ENCODE results near the gene UBR1.

UBR1 gene

DNA sequence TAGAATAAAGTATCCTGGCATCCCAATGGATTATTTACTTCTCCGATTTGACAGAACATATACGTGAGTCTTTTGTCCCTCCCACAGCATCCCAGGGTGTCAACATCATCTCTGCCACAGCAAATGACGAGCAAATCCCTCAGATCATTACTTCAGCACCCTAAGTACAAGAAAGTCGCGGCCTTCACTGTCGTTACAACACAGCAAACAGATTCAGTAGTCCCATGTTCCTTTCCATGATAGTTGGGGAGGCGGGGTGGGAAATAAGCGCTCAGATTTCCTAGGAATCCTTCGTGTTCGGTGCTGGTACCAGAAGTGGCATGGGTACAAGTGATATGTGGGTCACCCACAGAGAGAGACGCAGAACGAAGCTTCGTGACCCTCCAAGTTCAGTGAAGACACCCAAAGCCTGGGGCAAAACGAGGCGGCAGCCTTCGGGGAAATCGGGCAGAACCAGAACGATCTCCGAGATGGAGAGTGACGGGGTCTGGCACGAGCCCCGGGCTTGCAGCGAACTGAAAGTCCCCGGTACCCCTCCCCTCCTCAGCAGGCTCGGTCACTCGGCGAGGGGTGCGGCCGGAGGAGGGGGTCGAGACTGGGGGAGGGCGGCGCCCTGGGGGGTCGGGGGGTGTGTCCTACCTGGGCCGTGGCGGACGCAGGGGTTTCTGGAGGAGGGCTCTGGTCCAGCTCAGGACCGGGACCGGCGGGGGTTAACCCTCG is 185.9 kb downstream of the UBR1 start:
- Histone ChIP-seq H3K36me3 (replicated peaks in 1 of 2; ENCODE audit: control insufficient read depth in 2 of 2, insufficient read depth in 2 of 2, low read length in 2 of 2) (no peaks in the 10 kb centered on the region), H3K9ac (ENCODE audit: low read depth, low read length, poor library complexity) (peak overlapping the region; percentile 94), H3K4ac (ENCODE audit: low read length) (no peak overlapping the region), H3K79me1 (ENCODE audit: low read depth, low read length) (peaks cover 5% of the 10 kb centered on the region), H2AK5ac (ENCODE audit: low read depth, low read length) (no peak overlapping the region), H4K91ac (ENCODE audit: low read depth, low read length, poor library complexity) (no peak overlapping the region), H4K8ac (ENCODE audit: low read depth, low read length) (no peak overlapping the region), H2BK5ac (ENCODE audit: low read length) (no peak overlapping the region), H3K18ac (ENCODE audit: low read length) (peak overlapping the region; percentile 95), H3K27ac (replicated peaks; ENCODE audit: low read length) (peak overlapping the region; percentile 64), H3K23ac (ENCODE audit: low read depth, low read length, poor library complexity) (peak overlapping the region; percentile 70), H3K9me3 (replicated peaks in 1 of 2; ENCODE audit: control insufficient read depth in 2 of 2, insufficient read depth in 1 of 2, low read depth in 1 of 2, low read length in 2 of 2) (no peaks in the 10 kb centered on the region), H3K4me3 (ENCODE audit: low read length in 2 of 2) (peak overlapping the region; percentile 84), H3K14ac (ENCODE audit: low read length) (no peak overlapping the region), H3K4me1 (ENCODE audit: control insufficient read depth in 2 of 2, insufficient read depth in 1 of 2, low read depth in 1 of 2, low read length in 2 of 2) (peaks cover 7 to 8% of the 10 kb centered on the region in 2 donors), H2AFZ (ENCODE audit: low read length) (peak overlapping the region; percentile 92), H2BK120ac (ENCODE audit: low read depth, low read length) (no peak overlapping the region), H2BK15ac (ENCODE audit: low read length) (peak overlapping the region; percentile 84), H3K4me2 (ENCODE audit: insufficient read depth, low read length, poor library complexity, severe bottlenecking) (peak overlapping the region; percentile 58), H2BK12ac (ENCODE audit: low read length) (no peak overlapping the region), H3K27me3 (ENCODE audit: control insufficient read depth in 3 of 3, insufficient read depth in 3 of 3, low read depth in 1 of 3, low read length in 3 of 3) (no peaks in the 10 kb centered on the region)
- no CpG with 5 or more reads among the region's 40 CpGs for WGBS, 2 donors (ENCODE audit: extremely low coverage in 2 of 2, insufficient read length in 2 of 2, insufficient replicate concordance in 1 of 2)
- no peak for DNase-seq (ENCODE audit: low spot score)

DNA sequence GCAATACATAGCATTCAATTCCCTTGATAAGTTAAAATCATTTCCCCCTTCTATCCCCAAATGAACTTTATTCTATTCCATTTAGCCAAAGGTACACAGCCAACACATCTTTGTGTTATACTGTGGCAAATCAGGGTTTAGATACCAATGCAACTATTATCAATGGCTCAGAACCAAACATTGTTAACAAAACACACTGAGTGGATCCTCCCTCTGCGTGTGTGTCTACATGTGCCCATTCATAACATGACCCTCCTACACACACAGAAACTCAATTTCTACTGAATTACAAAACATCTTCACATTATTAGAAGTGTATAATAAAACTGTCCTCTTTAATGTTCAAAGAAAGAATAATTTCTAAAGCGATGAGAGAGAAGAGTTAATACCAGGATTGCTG is 186.5 kb downstream of the UBR1 start:
- Histone ChIP-seq H2BK12ac (ENCODE audit: low read length) (no peak overlapping the region), H3K18ac (ENCODE audit: low read length) (no peak overlapping the region), H3K4me1 (ENCODE audit: control insufficient read depth in 2 of 2, insufficient read depth in 1 of 2, low read depth in 1 of 2, low read length in 2 of 2) (peaks cover 7 to 8% of the 10 kb centered on the region in 2 donors), H4K8ac (ENCODE audit: low read depth, low read length) (no peak overlapping the region), H2AFZ (ENCODE audit: low read length) (no peak overlapping the region), H2BK120ac (ENCODE audit: low read depth, low read length) (no peak overlapping the region), H3K4ac (ENCODE audit: low read length) (no peak overlapping the region), H2BK5ac (ENCODE audit: low read length) (no peak overlapping the region), H3K79me1 (ENCODE audit: low read depth, low read length) (peaks cover 5% of the 10 kb centered on the region), H3K36me3 (replicated peaks in 1 of 2; ENCODE audit: control insufficient read depth in 2 of 2, insufficient read depth in 2 of 2, low read length in 2 of 2) (no peaks in the 10 kb centered on the region), H2BK15ac (ENCODE audit: low read length) (no peak overlapping the region), H3K14ac (ENCODE audit: low read length) (no peak overlapping the region), H3K4me3 (ENCODE audit: low read length in 2 of 2) (peak overlapping the region in 1 of 2 donors; percentile 84), H3K23ac (ENCODE audit: low read depth, low read length, poor library complexity) (no peak overlapping the region), H3K9ac (ENCODE audit: low read depth, low read length, poor library complexity) (no peak overlapping the region), H2AK5ac (ENCODE audit: low read depth, low read length) (no peak overlapping the region), H3K4me2 (ENCODE audit: insufficient read depth, low read length, poor library complexity, severe bottlenecking) (peak overlapping the region; percentile 40), H3K27me3 (ENCODE audit: control insufficient read depth in 3 of 3, insufficient read depth in 3 of 3, low read depth in 1 of 3, low read length in 3 of 3) (no peaks in the 10 kb centered on the region), H4K91ac (ENCODE audit: low read depth, low read length, poor library complexity) (no peak overlapping the region), H3K9me3 (replicated peaks in 1 of 2; ENCODE audit: control insufficient read depth in 2 of 2, insufficient read depth in 1 of 2, low read depth in 1 of 2, low read length in 2 of 2) (no peaks in the 10 kb centered on the region), H3K27ac (replicated peaks; ENCODE audit: low read length) (no peak overlapping the region)
- no peak for DNase-seq (ENCODE audit: low spot score)
- WGBS, 2 donors (ENCODE audit: extremely low coverage in 2 of 2, insufficient read length in 2 of 2, insufficient replicate concordance in 1 of 2) = no CpG with 5 or more reads among the region's 2 CpGs

DNA sequence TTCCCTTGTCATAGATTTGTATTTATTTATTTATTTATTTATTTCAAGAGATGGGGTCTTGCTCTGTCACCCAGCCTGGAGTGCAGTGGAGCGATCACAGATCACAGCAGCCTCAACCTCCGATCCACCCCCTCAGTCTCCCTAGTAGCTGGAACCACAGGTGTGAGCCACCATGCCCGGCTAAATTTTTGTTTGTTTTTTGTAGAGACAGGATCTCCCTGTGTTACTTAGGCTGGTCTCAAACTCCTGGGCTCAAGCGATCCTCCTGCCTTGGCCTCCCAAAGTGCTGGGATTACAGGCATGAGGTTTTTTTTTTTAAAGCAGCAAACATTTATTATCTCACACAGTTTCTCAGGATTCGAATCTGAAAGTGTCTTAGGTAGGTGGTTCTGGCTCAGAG is 187.8 kb downstream of the UBR1 start:
- Histone ChIP-seq H4K8ac (ENCODE audit: low read depth, low read length) (no peak overlapping the region), H4K91ac (ENCODE audit: low read depth, low read length, poor library complexity) (no peak overlapping the region), H3K4me3 (ENCODE audit: low read length in 2 of 2) (no peak overlapping the region), H2AFZ (ENCODE audit: low read length) (no peak overlapping the region), H3K23ac (ENCODE audit: low read depth, low read length, poor library complexity) (no peak overlapping the region), H3K27ac (replicated peaks; ENCODE audit: low read length) (no peak overlapping the region), H3K27me3 (ENCODE audit: control insufficient read depth in 3 of 3, insufficient read depth in 3 of 3, low read depth in 1 of 3, low read length in 3 of 3) (no peaks in the 10 kb centered on the region), H3K9me3 (replicated peaks in 1 of 2; ENCODE audit: control insufficient read depth in 2 of 2, insufficient read depth in 1 of 2, low read depth in 1 of 2, low read length in 2 of 2) (no peaks in the 10 kb centered on the region), H3K4ac (ENCODE audit: low read length) (no peak overlapping the region), H3K14ac (ENCODE audit: low read length) (no peak overlapping the region), H3K18ac (ENCODE audit: low read length) (no peak overlapping the region), H3K4me1 (ENCODE audit: control insufficient read depth in 2 of 2, insufficient read depth in 1 of 2, low read depth in 1 of 2, low read length in 2 of 2) (peaks cover 7 to 8% of the 10 kb centered on the region in 2 donors), H3K79me1 (ENCODE audit: low read depth, low read length) (peaks cover 5% of the 10 kb centered on the region), H3K4me2 (ENCODE audit: insufficient read depth, low read length, poor library complexity, severe bottlenecking) (no peak overlapping the region), H3K9ac (ENCODE audit: low read depth, low read length, poor library complexity) (no peak overlapping the region), H3K36me3 (replicated peaks in 1 of 2; ENCODE audit: control insufficient read depth in 2 of 2, insufficient read depth in 2 of 2, low read length in 2 of 2) (no peaks in the 10 kb centered on the region), H2AK5ac (ENCODE audit: low read depth, low read length) (no peak overlapping the region), H2BK12ac (ENCODE audit: low read length) (no peak overlapping the region), H2BK120ac (ENCODE audit: low read depth, low read length) (no peak overlapping the region), H2BK15ac (ENCODE audit: low read length) (no peak overlapping the region), H2BK5ac (ENCODE audit: low read length) (no peak overlapping the region)
- DNase-seq (ENCODE audit: low spot score) = no peak
- no CpG with 5 or more reads among the region's 5 CpGs for WGBS, 2 donors (ENCODE audit: extremely low coverage in 2 of 2, insufficient read length in 2 of 2, insufficient replicate concordance in 1 of 2)

DNA sequence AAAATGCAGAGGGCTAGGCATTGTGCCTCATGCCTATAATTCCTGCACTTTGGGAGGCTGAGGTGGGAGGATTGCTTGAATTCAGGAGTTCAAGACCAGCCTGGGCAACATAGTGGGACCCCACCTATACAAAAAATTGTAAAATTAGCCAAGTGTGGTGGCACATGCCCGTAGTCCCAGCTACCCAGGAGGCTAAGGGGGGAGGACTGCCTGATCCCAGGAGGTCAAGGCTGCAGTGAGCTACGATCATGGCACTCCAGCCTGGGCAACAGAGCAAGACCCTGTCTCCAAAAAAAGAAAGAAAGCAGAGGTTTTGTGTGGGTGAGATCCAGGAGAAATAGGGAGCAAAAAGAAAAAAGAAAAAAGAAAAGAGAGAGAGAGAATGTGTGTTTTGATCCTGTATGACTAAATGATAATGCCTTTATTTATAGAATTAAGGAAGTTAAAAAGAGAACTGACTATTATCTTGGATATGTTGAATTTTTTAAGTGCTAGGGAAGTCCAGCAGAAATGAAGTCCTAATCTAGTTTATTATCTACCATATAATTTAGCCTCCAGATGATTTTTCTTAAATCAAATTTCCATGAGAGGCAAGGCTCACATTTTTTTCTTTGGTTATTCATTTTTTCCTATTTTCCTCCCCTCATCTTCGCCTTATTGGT is 190.1 kb downstream of the UBR1 start:
- H3K4me2 ChIP-seq (ENCODE audit: insufficient read depth, low read length, poor library complexity, severe bottlenecking) = no peak overlapping the region
- H3K79me1 ChIP-seq (ENCODE audit: low read depth, low read length) = peaks cover 5% of the 10 kb centered on the region
- H2BK15ac ChIP-seq (ENCODE audit: low read length) = no peak overlapping the region
- H3K9ac ChIP-seq (ENCODE audit: low read depth, low read length, poor library complexity) = no peak overlapping the region
- H4K8ac ChIP-seq (ENCODE audit: low read depth, low read length) = no peak overlapping the region
- no CpG with 5 or more reads among the region's 3 CpGs for WGBS, 2 donors (ENCODE audit: extremely low coverage in 2 of 2, insufficient read length in 2 of 2, insufficient replicate concordance in 1 of 2)
- no peak overlapping the region for H2AK5ac ChIP-seq (ENCODE audit: low read depth, low read length)
- no peak overlapping the region for H2BK5ac ChIP-seq (ENCODE audit: low read length)
- H2BK120ac ChIP-seq (ENCODE audit: low read depth, low read length) = no peak overlapping the region
- no peak for DNase-seq (ENCODE audit: low spot score)
- no peak overlapping the region for H3K18ac ChIP-seq (ENCODE audit: low read length)
- no peak overlapping the region for H4K91ac ChIP-seq (ENCODE audit: low read depth, low read length, poor library complexity)
- peaks cover 2 to 6% of the 10 kb centered on the region in 2 donors for H3K4me1 ChIP-seq (ENCODE audit: control insufficient read depth in 2 of 2, insufficient read depth in 1 of 2, low read depth in 1 of 2, low read length in 2 of 2)
- no peak overlapping the region for H3K4me3 ChIP-seq (ENCODE audit: low read length in 2 of 2)
- no peaks in the 10 kb centered on the region for H3K36me3 ChIP-seq (replicated peaks in 1 of 2; ENCODE audit: control insufficient read depth in 2 of 2, insufficient read depth in 2 of 2, low read length in 2 of 2)
- H3K14ac ChIP-seq (ENCODE audit: low read length) = no peak overlapping the region
- H3K23ac ChIP-seq (ENCODE audit: low read depth, low read length, poor library complexity) = no peak overlapping the region
- no peak overlapping the region for H3K4ac ChIP-seq (ENCODE audit: low read length)
- H2AFZ ChIP-seq (ENCODE audit: low read length) = no peak overlapping the region
- H2BK12ac ChIP-seq (ENCODE audit: low read length) = no peak overlapping the region
- peaks cover 0 to 3% of the 10 kb centered on the region in 2 donors for H3K9me3 ChIP-seq (replicated peaks in 1 of 2; ENCODE audit: control insufficient read depth in 2 of 2, insufficient read depth in 1 of 2, low read depth in 1 of 2, low read length in 2 of 2)
- H3K27me3 ChIP-seq (ENCODE audit: control insufficient read depth in 3 of 3, insufficient read depth in 3 of 3, low read depth in 1 of 3, low read length in 3 of 3) = no peaks in the 10 kb centered on the region
- no peak overlapping the region for H3K27ac ChIP-seq (replicated peaks; ENCODE audit: low read length)
